Stomach (tissue), 4 donors: Measurements from ENCODE around the gene ARHGEF10L.

Experiments
- EP300 ChIP-seq: sonication (generic); formaldehyde crosslinking; IDR thresholded peaks from one replicate; pipeline ENCODE4 v1.6.1; 2017; ENCODE audit warnings: antibody characterized with exemption
- POLR2A ChIP-seq, 4 donors: fragments of 450-650 bp; IDR thresholded peaks; one replicate each; pipeline ENCODE4 v1.6.1; 2016; ENCODE audit warnings: antibody characterized with exemption in 4 of 4, control low read depth in 2 of 4, mild to moderate bottlenecking in 1 of 4, moderate library complexity in 1 of 4
- TF ChIP-seq, protein P1 (sequence below), 7 experiments: fragments of 450-650 bp in 4 of 7; fragments of 200-600 bp in 3 of 7; sonication (generic) in 3 of 7; IDR thresholded peaks; one replicate each; pipeline ENCODE4 v1.5.1; 2016 to 2019; ENCODE audit warnings: antibody characterized with exemption in 7 of 7, control low read depth in 2 of 7, mild to moderate bottlenecking in 1 of 7

DNA sequence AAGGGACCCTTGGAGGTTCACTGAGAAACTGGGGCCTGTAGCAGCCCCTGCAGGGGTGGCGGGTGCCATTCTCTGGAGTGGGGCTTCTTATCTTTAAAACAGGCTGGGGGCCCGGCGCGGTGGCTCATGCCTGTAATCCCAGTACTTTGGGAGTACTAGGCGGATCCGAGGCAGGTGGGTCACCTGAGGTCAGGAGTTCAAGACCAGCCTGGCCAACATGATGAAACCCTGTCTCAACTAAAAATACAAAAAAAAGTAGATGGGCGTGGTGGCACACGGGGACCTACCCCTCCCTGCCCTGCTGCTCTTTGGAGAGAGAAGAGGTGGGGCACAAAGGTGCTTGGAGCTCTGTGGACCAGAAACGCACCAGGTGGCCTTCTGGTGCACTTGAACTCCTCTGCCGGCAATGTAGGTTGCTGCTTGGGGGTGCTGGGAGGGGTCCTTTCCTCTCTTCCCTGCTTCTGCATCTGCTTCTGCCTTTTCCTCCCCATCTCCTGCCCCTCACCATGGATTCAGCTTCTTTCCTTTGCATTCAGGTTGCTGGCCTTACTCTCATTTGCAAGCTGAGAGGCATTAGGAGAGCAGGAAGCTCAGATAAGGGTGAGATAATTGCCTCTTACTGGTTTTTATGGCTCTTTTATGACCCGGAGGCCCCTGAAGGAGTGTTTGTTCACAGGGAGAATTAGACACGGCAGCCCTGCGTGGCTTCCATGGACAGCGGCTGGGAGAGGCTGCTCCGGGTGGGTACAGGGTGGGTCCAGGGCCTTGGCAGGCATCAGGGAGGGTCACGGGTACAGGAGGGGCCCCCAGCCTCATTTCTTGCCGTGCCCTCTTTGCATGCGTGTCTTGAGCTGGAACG, 57.4 kb downstream of the ARHGEF10L start:
- TF ChIP-seq EP300 (no peak), POLR2A (IDR thresholded peaks at IDR 0.05) (no peak)
- TF ChIP-seq, protein P1, sequence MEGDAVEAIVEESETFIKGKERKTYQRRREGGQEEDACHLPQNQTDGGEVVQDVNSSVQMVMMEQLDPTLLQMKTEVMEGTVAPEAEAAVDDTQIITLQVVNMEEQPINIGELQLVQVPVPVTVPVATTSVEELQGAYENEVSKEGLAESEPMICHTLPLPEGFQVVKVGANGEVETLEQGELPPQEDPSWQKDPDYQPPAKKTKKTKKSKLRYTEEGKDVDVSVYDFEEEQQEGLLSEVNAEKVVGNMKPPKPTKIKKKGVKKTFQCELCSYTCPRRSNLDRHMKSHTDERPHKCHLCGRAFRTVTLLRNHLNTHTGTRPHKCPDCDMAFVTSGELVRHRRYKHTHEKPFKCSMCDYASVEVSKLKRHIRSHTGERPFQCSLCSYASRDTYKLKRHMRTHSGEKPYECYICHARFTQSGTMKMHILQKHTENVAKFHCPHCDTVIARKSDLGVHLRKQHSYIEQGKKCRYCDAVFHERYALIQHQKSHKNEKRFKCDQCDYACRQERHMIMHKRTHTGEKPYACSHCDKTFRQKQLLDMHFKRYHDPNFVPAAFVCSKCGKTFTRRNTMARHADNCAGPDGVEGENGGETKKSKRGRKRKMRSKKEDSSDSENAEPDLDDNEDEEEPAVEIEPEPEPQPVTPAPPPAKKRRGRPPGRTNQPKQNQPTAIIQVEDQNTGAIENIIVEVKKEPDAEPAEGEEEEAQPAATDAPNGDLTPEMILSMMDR (IDR thresholded peaks at IDR 0.05): no peak
